Measurements from ENCODE around the gene GRM7. TPM values are rescaled to one million over a fixed set of nuclear protein-coding genes. Genes with fewer than 3 reads are reported as not detected.

Gene GRM7
- total RNA-seq, 4 donors from 2014 or later = 0.40 TPM; not detected in 3

DNA sequence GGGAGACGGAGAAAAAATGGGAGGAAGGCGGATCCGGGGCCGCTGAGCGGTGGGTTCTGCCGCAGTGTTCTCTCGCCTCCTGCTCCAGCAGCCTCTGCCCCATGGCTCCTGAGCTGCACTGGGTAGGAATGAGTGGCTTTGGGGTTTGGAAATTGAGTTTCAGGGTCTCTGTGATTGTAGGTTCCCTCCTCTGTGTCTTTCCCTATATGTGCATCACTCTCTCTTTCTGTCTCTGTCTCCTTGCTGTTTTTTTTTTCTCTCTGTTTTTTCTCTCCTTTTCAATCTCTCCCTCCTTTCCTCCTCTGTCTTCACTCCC is 1.9 kb downstream of the GRM7 start:
- Histone ChIP-seq H3K4me3 (peak overlapping the region in 1 of 4 donors; percentile 15), H3K27me3 (no peaks in the 10 kb centered on the region), H3K4me1 (no peaks in the 10 kb centered on the region), H3K9me3 (no peaks in the 10 kb centered on the region), H3K36me3 (no peaks in the 10 kb centered on the region), H3K27ac (no peak overlapping the region)
- DNase-seq = no peak
- no peak for TF ChIP-seq POLR2A (IDR thresholded peaks at IDR 0.05)
- TF ChIP-seq, protein P1, sequence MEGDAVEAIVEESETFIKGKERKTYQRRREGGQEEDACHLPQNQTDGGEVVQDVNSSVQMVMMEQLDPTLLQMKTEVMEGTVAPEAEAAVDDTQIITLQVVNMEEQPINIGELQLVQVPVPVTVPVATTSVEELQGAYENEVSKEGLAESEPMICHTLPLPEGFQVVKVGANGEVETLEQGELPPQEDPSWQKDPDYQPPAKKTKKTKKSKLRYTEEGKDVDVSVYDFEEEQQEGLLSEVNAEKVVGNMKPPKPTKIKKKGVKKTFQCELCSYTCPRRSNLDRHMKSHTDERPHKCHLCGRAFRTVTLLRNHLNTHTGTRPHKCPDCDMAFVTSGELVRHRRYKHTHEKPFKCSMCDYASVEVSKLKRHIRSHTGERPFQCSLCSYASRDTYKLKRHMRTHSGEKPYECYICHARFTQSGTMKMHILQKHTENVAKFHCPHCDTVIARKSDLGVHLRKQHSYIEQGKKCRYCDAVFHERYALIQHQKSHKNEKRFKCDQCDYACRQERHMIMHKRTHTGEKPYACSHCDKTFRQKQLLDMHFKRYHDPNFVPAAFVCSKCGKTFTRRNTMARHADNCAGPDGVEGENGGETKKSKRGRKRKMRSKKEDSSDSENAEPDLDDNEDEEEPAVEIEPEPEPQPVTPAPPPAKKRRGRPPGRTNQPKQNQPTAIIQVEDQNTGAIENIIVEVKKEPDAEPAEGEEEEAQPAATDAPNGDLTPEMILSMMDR (IDR thresholded peaks at IDR 0.05) = no peak

DNA sequence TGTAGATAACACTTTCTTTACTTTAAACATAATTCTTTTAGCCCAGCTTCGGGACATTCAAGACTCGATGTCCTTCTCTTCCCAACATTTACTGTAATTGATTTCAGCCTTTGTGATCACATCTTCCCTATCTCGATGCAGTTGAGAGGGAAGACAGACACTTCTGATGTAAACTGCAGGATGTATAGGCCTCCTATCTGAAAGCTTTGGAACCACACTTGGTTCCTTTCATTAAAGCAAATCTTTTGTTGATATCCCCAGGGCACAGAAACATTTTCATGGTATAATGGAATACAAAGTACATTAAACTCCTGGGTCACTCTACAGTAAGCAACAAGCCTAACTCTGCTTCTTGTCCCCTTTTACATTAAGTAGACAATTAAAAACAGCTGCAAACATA is 6.4 kb downstream of the GRM7 start:
- TF ChIP-seq, protein P1 (IDR thresholded peaks at IDR 0.05) = no peak
- no peak for TF ChIP-seq POLR2A (IDR thresholded peaks at IDR 0.05)
- no peaks in the 10 kb centered on the region for H3K9me3 ChIP-seq
- H3K27me3 ChIP-seq = no peaks in the 10 kb centered on the region
- H3K4me1 ChIP-seq = no peaks in the 10 kb centered on the region
- no peaks in the 10 kb centered on the region for H3K36me3 ChIP-seq
- no peak for DNase-seq
- no peak overlapping the region for H3K4me3 ChIP-seq
- H3K27ac ChIP-seq = no peak overlapping the region

DNA sequence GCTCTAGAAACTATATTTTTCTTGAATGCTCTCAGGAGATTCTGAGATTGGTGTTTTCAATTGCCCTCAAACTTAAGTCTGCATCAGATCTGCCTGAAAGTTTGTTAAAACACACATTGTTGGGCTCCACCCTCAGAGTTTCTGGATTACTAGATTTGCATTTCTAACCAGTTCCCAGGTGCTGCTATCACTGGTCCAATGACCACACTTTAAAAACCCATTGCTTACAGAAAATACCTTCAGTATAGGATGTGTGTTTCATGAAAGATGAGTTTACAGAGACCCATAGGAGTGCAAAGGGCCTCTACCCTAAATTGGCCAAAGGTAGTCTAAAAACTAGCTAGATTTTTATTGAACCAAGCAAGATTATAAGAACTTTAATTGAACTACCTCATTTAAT is 17.8 kb downstream of the GRM7 start:
- Histone ChIP-seq H3K4me1 (no peaks in the 10 kb centered on the region), H3K4me3 (no peak overlapping the region), H3K9me3 (no peaks in the 10 kb centered on the region), H3K36me3 (no peaks in the 10 kb centered on the region), H3K27me3 (no peaks in the 10 kb centered on the region), H3K27ac (no peak overlapping the region)
- DNase-seq = no peak
- no peak for TF ChIP-seq POLR2A (IDR thresholded peaks at IDR 0.05)
- TF ChIP-seq, protein P1 (IDR thresholded peaks at IDR 0.05) = no peak

DNA sequence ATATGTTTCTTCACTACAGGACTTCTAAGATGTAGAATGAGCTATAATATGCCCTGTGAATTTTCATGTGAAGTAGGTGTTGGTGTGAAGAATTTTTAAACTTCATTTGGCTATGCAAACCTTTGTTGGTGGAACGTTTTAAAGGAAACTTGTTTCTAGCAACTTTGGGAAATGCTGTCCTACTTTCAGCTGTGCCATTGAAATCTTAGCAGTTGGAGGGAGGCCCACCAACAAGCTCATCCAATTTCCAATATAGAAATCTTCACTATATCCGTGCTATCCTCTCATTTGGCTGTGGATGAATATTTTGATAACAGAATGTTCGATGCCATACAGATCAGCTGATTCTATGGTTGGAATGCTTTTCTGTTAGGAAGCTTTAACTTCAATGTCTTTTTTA is 51.3 kb downstream of the GRM7 start:
- Histone ChIP-seq H3K27ac (no peak overlapping the region), H3K4me1 (no peaks in the 10 kb centered on the region), H3K9me3 (no peaks in the 10 kb centered on the region), H3K27me3 (no peaks in the 10 kb centered on the region), H3K36me3 (no peaks in the 10 kb centered on the region), H3K4me3 (no peak overlapping the region)
- no peak for TF ChIP-seq POLR2A (IDR thresholded peaks at IDR 0.05)
- TF ChIP-seq, protein P1 (IDR thresholded peaks at IDR 0.05) = no peak
- DNase-seq = no peak

DNA sequence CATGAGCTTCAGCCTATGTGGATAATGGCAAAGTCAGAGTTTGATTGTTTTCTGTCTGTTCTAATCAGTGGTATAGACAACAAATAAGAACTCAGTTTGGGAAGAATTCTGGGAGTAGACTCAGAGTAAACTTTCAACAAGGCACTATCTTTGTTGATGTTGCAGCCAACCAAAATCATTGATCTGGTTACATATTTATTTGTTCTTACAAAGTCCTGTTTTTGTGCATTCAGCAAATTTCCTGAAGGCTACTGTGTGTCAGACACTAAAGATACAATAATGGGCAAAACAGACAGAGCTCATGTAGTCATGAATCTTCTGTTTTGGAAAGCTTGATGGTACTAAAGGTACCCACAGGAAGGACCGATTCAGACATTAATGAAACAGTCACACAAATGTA is 55.0 kb downstream of the GRM7 start:
- Histone ChIP-seq H3K27ac (no peak overlapping the region), H3K4me3 (no peak overlapping the region), H3K4me1 (no peaks in the 10 kb centered on the region), H3K27me3 (no peaks in the 10 kb centered on the region), H3K36me3 (no peaks in the 10 kb centered on the region), H3K9me3 (no peaks in the 10 kb centered on the region)
- DNase-seq = no peak
- TF ChIP-seq, protein P1 (IDR thresholded peaks at IDR 0.05) = no peak
- TF ChIP-seq POLR2A (IDR thresholded peaks at IDR 0.05) = no peak

DNA sequence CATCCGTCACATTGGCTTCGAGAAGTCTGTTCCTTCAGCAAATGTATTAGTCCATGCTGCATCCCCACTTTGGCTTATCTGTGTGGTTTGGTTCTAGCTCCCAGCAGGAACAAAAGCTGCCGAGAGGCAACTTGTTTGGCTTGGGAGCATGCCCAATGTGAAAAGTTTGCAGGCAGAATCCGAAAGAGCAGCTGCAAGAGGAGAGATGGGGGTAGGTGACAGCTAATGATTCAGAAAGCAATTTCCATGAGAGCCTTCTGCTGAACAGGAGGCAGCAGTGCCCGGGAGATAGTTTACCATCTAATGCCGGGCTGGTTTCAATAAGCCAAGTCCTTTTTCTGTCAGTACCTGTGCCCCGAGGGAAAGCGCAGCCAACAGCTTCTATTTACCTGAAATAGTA is 60.2 kb downstream of the GRM7 start:
- H3K4me3 ChIP-seq = no peak overlapping the region
- no peaks in the 10 kb centered on the region for H3K4me1 ChIP-seq
- H3K9me3 ChIP-seq = no peaks in the 10 kb centered on the region
- no peaks in the 10 kb centered on the region for H3K36me3 ChIP-seq
- no peak for DNase-seq
- no peak overlapping the region for H3K27ac ChIP-seq
- TF ChIP-seq, protein P1 (IDR thresholded peaks at IDR 0.05) = no peak
- TF ChIP-seq POLR2A (IDR thresholded peaks at IDR 0.05) = no peak
- no peaks in the 10 kb centered on the region for H3K27me3 ChIP-seq
